GM18858 (cell line): ENCODE data around the gene RNF222.

Experiments used
- ATAC-seq: cut with Tn5 transposase; IDR thresholded peaks from one replicate; pipeline ENCODE4 v1.9.1; 2021; ENCODE audit not compliant: unreplicated experiment

The RNF222 gene

DNA sequence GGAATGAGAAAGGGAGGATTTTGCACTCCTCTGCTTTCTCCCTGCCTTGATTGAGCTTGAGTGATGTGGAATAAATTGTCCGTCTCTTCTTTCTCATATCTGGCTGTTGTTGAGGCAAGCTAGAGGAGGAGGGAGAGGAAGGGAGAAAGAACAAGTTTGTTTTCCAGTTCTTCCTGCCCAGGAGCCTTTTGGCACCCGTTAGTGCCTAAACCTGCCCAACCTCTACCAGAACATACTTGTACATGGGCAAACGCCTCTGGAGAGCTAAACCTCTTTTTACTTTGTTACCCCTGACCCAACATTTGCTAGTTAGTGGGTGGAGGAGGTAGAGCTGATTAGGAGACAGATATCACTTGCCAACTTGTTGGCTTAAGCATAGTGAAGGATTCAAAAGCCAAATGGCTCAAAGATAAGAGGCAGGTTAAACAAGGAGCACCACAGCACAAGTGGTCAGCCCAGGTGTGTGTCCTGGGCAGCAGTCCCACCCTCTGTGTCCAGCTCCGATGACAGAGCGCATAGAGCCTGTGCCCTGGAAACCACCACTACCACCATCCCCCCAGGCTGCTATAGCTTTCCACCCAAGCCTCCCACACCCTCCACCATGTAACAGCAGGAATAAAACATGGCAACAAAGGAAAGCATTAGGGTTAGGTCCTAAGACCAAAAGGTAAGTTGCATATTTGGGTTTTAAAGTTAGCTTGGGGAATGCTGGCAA lies 51.5 kb downstream of the RNF222 start:
- ATAC-seq, result no peak

DNA sequence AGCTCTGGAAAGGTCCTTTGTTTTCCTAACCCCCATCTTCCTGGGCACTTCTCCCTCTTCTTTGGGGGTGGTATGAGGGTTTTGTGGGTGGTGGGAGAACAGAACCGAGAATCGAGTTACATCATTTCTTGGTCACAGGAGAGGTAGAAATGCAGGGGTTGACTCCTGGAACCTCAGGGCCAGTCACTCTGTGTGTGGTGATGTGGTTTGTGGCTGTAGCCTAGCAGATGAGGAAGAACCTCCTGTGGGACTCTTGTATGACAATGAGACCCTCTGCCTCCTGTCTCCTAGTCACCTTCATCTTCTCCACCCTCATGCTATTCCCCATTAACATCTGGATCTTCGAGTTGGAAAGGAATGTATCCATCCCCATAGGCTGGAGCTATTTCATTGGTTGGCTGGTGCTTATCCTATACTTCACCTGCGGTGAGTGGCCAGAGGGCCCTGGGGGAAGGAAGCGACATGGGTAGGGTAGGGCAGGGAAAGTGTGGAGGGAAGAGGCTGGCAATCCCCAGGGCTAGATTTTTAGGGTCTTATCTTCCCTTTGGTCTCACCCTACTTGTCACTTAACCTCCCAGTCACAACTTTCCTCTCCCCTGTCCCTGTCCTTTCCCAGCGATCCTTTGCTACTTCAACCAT lies 52.5 kb downstream of the RNF222 start:
- no peak for ATAC-seq

DNA sequence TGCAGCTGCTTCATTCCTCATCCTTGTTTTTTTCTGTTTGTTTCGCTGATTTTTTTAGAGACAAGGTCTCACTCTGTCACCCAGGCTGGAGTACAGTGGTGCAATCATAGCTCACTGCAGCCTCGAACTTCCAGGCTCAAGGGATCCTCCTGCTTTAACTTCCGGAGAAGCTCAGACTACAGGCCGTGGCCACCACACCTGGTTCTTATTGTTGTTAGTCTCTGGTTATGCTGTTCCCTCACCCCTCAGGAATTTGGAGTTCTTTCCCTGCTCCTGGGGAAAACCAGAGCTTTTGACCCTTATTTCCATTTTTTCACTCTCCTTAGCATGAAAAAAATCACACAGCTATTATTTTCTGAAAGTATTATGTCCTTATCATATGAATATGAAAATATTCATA lies 56.2 kb downstream of the RNF222 start:
- no peak for ATAC-seq
